GM21717 (cell line): ENCODE measurements around the gene LZTFL1.

Source experiments
- ATAC-seq: cut with Tn5 transposase; IDR thresholded peaks from one replicate; pipeline ENCODE4 v1.9.1; 2021; ENCODE audit warnings: mild to moderate bottlenecking, moderate library complexity; ENCODE audit not compliant: unreplicated experiment

LZTFL1 gene

GRCh38 chr3:45787551-45787950 is 54.4 kb downstream of the LZTFL1 start:
- ATAC-seq = no peak

- ATAC-seq = no peak
These were observed 55.0 kb downstream of the LZTFL1 start for GRCh38 chr3:45786801-45787495.

DNA sequence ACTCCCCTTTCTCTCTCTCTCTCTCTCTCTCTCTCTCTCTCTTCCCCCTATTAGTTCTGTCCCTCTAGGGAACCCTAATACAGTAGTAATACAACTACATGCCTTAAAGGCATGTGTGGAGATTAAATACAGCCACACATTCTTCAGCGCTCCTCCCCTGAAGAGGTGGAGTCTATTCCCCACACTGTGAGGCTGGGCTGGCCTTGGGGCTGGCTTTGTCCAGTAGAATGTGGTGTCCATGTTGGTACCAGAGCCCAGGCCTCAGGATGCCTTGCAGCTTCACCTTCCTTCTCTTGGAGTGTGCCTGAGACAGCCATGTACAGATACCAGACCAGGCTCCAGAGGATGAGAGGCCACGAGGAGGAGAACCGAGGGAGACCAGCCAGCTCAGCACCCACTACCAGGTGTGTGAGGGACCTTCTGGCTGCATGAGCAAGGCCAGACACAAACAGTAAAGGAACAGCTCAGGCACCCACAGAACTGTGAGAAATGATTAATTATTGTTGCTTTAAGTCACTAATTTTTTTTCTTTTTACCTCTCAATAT is 56.2 kb downstream of the LZTFL1 start:
- no peak for ATAC-seq

DNA sequence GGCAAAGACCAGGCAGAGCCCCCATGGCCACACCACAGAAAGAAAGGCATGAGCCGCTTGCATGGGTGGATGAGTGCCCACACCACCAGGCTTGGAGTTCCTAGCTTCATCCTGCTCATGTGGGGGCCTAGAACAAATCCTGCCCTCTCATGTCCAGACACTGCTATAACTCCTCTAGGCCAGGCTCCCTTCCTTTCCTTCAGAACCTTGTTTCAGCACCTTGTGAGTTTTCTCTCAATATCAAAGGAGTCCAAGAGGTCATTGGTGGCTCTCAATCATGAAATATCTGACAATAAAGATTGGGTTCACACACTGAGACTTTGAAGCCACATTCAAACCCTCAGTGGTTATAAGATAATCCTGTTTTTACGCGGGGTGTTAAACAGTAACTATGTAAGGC is 58.3 kb downstream of the LZTFL1 start:
- no peak for ATAC-seq

GRCh38 chr3:45782381-45782780 is 59.5 kb downstream of the LZTFL1 start:
- no peak for ATAC-seq

DNA sequence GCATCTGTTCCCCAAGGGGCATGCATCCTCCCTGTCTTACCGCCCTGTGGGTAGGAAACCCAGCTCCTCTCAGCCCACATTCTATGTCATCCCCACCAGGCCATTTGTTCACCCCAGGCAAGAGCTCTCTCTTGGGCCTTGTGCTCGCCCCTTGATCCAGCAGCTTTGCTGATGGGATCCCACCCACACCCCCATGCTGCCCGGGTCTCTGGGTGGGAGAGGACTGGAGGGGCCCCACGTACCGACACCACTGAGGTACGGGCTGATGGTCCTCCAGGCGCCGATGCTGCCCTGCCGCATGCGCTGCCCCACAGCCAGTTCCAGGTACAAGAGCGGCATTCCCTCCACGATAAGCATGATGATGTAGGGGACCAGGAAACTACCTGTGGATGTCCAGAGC is 60.1 kb downstream of the LZTFL1 start:
- no peak for ATAC-seq

GRCh38 chr3:45781271-45781670 is 60.6 kb downstream of the LZTFL1 start:
- no peak for ATAC-seq

- no peak for ATAC-seq
These were observed 61.9 kb downstream of the LZTFL1 start for GRCh38 chr3:45779746-45780735.

GRCh38 chr3:45778761-45779201 is 63.1 kb downstream of the LZTFL1 start:
- ATAC-seq = no peak

GRCh38 chr3:45777746-45778386 is 64.1 kb downstream of the LZTFL1 start:
- ATAC-seq = no peak

- ATAC-seq = no peak
These were observed 64.7 kb downstream of the LZTFL1 start for GRCh38 chr3:45777111-45777745.

- no peak for ATAC-seq
These were observed 65.3 kb downstream of the LZTFL1 start for GRCh38 chr3:45776611-45777010.

DNA sequence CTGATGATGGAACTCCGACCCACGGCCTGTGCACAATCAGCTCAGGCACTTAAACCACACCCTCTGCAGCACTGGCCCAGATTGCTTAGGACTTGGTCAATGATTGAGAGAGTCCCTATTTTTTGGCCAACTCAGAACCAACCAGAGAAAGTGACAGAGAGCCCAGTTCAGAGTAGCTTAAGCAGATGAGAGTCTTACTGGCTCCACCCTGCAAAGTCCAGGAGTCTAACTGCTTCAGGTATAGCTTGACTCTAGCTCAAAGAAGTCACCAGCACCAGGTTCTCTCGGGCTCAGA is 65.7 kb downstream of the LZTFL1 start:
- no peak for ATAC-seq

DNA sequence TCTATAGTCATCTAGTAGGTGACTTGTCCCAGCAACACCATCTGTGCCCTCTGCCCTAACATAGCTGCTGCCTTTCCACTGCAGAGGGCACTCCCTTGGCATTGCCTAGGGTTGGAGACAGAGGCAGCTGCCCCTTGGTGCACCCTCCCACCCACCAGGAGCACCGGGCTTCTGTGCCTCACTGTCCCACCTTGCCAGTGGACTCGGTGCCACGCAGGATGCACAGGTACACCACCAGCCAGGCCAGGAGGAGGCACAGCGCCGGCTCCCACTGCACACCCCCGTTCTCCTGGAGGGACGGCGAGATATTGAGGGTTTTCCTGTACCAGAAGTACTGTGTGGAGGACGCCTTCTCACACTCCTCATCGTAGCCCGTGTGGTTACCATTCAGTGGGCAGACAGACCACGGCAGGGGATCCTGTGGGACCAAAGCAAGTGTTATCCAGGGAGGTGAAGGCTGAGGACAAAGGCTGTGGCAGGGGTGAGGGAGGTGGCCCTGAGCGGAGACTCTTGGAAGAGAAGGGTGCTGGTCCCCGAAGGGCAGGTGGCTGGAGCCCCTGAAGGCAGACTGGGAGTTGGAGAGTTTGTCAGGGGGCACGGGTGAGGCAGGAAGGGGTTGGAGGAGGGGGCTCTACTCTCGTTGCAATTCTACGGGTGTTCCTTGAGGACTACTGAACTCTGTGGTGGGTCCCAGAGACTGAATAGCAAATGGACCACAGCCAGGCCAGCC is 66.2 kb downstream of the LZTFL1 start:
- ATAC-seq = no peak

DNA sequence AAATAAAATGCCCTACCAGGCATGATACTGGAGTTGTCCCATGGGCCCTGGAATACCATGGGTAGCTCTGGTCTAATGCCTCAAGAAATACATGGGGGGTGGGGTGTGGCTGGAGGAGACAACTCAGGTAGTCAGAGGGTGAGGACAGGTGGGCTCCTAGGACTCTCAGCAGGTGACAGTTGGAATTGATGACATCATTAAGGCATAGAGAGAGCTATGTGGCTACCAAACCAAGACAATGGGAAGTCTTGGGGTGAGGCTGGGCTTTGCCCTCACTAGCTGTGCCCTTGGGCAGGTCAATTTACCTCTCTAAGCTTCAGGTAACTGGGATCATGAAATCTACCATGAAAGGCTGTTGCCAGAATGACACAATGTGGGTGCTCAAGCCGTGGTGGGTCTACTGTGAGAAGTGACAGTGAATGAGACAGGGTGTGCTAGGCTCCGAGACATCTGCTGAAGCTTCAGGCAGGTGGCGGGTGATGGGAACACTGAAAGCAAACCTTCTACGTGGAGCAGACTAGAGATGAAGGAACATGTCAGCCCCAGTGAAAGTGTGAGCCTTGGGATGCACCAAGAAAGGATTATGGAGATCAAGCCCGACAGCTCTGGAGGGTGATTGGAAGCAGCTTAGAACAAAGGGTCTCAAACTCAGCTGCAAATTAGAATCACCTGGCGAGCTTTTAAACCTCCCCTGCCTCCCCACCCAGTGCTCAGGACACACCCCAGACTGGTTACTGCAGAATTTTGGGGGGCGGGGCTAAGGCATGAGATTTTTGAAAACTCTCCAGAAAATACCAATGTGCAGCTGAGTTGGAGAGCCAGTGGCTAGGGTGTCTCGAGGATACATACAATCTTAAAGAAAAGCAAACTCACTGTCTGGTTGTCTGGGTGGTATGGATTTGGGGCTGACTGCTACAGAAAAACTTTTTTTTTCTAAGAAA is 67.1 kb downstream of the LZTFL1 start:
- ATAC-seq = no peak

GRCh38 chr3:45773714-45774449 is 68.0 kb downstream of the LZTFL1 start:
- no peak for ATAC-seq
